Gastroesophageal sphincter (tissue), 3 donors: ENCODE measurements around the gene SST.

ENCODE experiments used
- POLR2A ChIP-seq, 2 donors: fragments of 450-650 bp; IDR thresholded peaks; one replicate each; pipeline ENCODE4 v1.6.1; 2017; ENCODE audit warnings: antibody characterized with exemption in 2 of 2, mild to moderate bottlenecking in 2 of 2, moderate library complexity in 1 of 2
- POLR2AphosphoS5 ChIP-seq: sonication (generic); formaldehyde crosslinking; IDR thresholded peaks from one replicate; pipeline ENCODE4 v1.6.1; 2017; ENCODE audit warnings: antibody characterized with exemption
- TF ChIP-seq, protein P1 (sequence below), 4 experiments: fragments of 200-600 bp in 2 of 4; fragments of 450-650 bp in 2 of 4; sonication (generic) in 1 of 4; IDR thresholded peaks; one replicate each; pipeline ENCODE4 v1.5.1; 2017 to 2019; ENCODE audit warnings: antibody characterized with exemption in 4 of 4, mild to moderate bottlenecking in 2 of 4, moderate library complexity in 2 of 4

DNA sequence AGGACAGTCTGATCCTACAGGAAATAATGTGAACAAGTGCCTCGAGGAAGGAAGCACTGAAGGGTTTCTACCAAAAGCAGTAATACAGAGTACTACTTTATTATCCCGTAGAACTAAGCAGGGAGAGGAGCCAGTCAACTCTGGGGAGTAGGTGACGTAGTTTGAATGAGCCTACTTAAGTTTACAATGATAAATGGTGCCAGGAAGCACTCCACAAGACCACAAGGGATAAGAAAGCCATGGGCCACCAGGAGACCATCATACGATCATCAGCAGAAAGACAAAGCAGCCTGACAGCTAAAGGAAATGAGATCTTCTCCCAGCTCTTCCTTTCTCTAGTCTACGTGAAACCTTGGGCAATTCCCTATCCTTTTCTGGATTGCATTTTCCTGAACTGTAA, 27.3 kb downstream of the SST start:
- TF ChIP-seq, protein P1, sequence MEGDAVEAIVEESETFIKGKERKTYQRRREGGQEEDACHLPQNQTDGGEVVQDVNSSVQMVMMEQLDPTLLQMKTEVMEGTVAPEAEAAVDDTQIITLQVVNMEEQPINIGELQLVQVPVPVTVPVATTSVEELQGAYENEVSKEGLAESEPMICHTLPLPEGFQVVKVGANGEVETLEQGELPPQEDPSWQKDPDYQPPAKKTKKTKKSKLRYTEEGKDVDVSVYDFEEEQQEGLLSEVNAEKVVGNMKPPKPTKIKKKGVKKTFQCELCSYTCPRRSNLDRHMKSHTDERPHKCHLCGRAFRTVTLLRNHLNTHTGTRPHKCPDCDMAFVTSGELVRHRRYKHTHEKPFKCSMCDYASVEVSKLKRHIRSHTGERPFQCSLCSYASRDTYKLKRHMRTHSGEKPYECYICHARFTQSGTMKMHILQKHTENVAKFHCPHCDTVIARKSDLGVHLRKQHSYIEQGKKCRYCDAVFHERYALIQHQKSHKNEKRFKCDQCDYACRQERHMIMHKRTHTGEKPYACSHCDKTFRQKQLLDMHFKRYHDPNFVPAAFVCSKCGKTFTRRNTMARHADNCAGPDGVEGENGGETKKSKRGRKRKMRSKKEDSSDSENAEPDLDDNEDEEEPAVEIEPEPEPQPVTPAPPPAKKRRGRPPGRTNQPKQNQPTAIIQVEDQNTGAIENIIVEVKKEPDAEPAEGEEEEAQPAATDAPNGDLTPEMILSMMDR (IDR thresholded peaks at IDR 0.05), result no peak
- TF ChIP-seq POLR2A (IDR thresholded peaks at IDR 0.05) (no peak), POLR2AphosphoS5 (no peak)
